Transverse colon (tissue), 4 donors: ENCODE measurements around the gene ACTR1A.

Experiments used
- CTCF ChIP-seq, 5 experiments: fragments of 200-600 bp in 3 of 5; fragments of 450-650 bp in 2 of 5; sonication (generic) in 3 of 5; IDR thresholded peaks; 1 replicate in 2 of 5; 2 replicates in 3 of 5; pipeline ENCODE4 v1.5.1; 2016 to 2017; ENCODE audit warnings: antibody characterized with exemption in 5 of 5, inconsistent platforms in 3 of 5, mild to moderate bottlenecking in 2 of 5, moderate library complexity in 1 of 5
- EP300 ChIP-seq: sonication (generic); formaldehyde crosslinking; IDR thresholded peaks from one replicate; pipeline ENCODE4 v1.6.1; 2017; ENCODE audit warnings: antibody characterized with exemption, low read depth
- POLR2A ChIP-seq: fragments of 450-650 bp; IDR thresholded peaks from one replicate; pipeline ENCODE4 v1.6.1; 2016; ENCODE audit warnings: antibody characterized with exemption, mild to moderate bottlenecking, moderate library complexity
- POLR2AphosphoS5 ChIP-seq, 3 donors: sonication (generic); formaldehyde crosslinking; IDR thresholded peaks; one replicate each; pipeline ENCODE4 v1.6.1; 2016; ENCODE audit warnings: antibody characterized with exemption in 3 of 3

- TF ChIP-seq POLR2A, result no peak
- no peak for TF ChIP-seq CTCF (IDR thresholded peaks at IDR 0.05)
- TF ChIP-seq EP300, result no peak
- no peak for TF ChIP-seq POLR2AphosphoS5 (IDR thresholded peaks at IDR 0.05)
Observed at GRCh38 chr10:102457591-102458150, 44.8 kb downstream of the ACTR1A start.
